HepG2 (cell line): ENCODE measurements around the gene ABI3. TPM values are rescaled to one million over a fixed set of nuclear protein-coding genes. Genes with fewer than 3 reads are reported as not detected.

Source experiments
- AGO1 ChIP-seq: fragments of 200-400 bp; formaldehyde crosslinking; IDR thresholded peaks from 2 replicates; pipeline ENCODE4 v1.6.1; 2017; ENCODE audit warnings: mild to moderate bottlenecking, low read depth, low read length, moderate library complexity; ENCODE audit not compliant: poor library complexity, severe bottlenecking
- CSRNP1 ChIP-seq: sonication (generic); formaldehyde crosslinking; IDR thresholded peaks from 2 replicates; pipeline ENCODE4 v1.8.1; 2023; ENCODE audit warnings: mild to moderate bottlenecking, missing genetic modification reagents
- GMEB2 ChIP-seq: IDR thresholded peaks from 2 replicates; pipeline ENCODE4 v1.6.1; 2016; ENCODE audit warnings: missing biosample characterization, missing genetic modification reagents, low read depth
- GPBP1L1 ChIP-seq: sonication (generic); formaldehyde crosslinking; IDR thresholded peaks from 2 replicates; pipeline ENCODE4 v1.5.0; 2020; ENCODE audit warnings: mild to moderate bottlenecking, missing genetic modification reagents
- GZF1 ChIP-seq: sonication (generic); formaldehyde crosslinking; IDR thresholded peaks from 2 replicates; pipeline ENCODE4 v1.5.1; 2020; ENCODE audit warnings: mild to moderate bottlenecking, missing genetic modification reagents
- HOXA5 ChIP-seq: sonication (generic); formaldehyde crosslinking; IDR thresholded peaks from 2 replicates; pipeline ENCODE4 v1.4.0; 2020; ENCODE audit warnings: missing genetic modification reagents
- PBX2 ChIP-seq: IDR thresholded peaks from 2 replicates; pipeline ENCODE4 v1.6.1; 2016; ENCODE audit warnings: control low read depth
- SAFB2 ChIP-seq: sonication (generic); formaldehyde crosslinking; IDR thresholded peaks from 2 replicates; pipeline ENCODE4 v1.5.1; 2020; ENCODE audit warnings: missing genetic modification reagents, low read depth, mild to moderate bottlenecking, borderline replicate concordance
- THAP9 ChIP-seq: sonication (generic); formaldehyde crosslinking; IDR thresholded peaks from 2 replicates; pipeline ENCODE4; 2020; ENCODE audit warnings: missing genetic modification reagents, mild to moderate bottlenecking, borderline replicate concordance
- ZNF138 ChIP-seq: sonication (generic); formaldehyde crosslinking; IDR thresholded peaks from 2 replicates; pipeline ENCODE4 v1.5.0; 2020; ENCODE audit warnings: mild to moderate bottlenecking, low read depth, missing genetic modification reagents
- ZNF230 ChIP-seq: sonication (generic); formaldehyde crosslinking; IDR thresholded peaks from 2 replicates; pipeline ENCODE4 v1.4.0; 2020; ENCODE audit warnings: mild to moderate bottlenecking, missing genetic modification reagents
- ZNF687 ChIP-seq: sonication (generic); formaldehyde crosslinking; IDR thresholded peaks from 2 replicates; pipeline ENCODE4 v1.5.1; 2020; ENCODE audit warnings: mild to moderate bottlenecking, missing genetic modification reagents, moderate library complexity
- ZNF710 ChIP-seq: sonication (generic); formaldehyde crosslinking; IDR thresholded peaks from 2 replicates; pipeline ENCODE4 v1.5.0; 2020; ENCODE audit warnings: mild to moderate bottlenecking, missing genetic modification reagents, borderline replicate concordance
- polyA plus RNA-seq, 8 experiments: library from polyadenylated mRNA; depleted of rRNA in 3 of 8; stranded (reverse) in 7 of 8; unstranded in 1 of 8; fragments of >200 nt; fragmentation: Illumina TruSeq in 4 of 8; extraction: Trizol in 4 of 8; gene quantifications; 2 replicates each; pipeline versions ENCODE4 v1.2.1 to v1.2.3, GENCODE V29; 2011 to 2016; ENCODE audit warnings: low read depth in 4 of 8, missing spikeins in 1 of 8, mixed read lengths in 1 of 8; ENCODE audit not compliant: insufficient read depth in 1 of 8
- total RNA-seq, 5 experiments: library from RNA; depleted of rRNA; stranded (reverse); fragments of >200 nt; fragmentation: Illumina TruSeq; extraction: Trizol; gene quantifications; 2 replicates each; pipeline ENCODE4 v1.2.3, GENCODE V29; 2016; ENCODE audit warnings: low read depth in 1 of 5

The ABI3 gene
- total and polyA plus RNA-seq, 2 of the 13 experiments (the other 11 are each of a cell fraction or from before 2014, with no cell fraction given): not detected

GRCh38 chr17:49183801-49184200 lies 26.7 kb upstream of the ABI3 start (continued):
- TF ChIP-seq PBX2 (CRISPR knock-in tag): no peak
- no peak for TF ChIP-seq SAFB2 (CRISPR knock-in tag)
- no peak for TF ChIP-seq AGO1
- no peak for TF ChIP-seq GMEB2 (CRISPR knock-in tag)
- no peak for TF ChIP-seq ZNF710 (CRISPR knock-in tag)
- no peak for TF ChIP-seq HOXA5 (CRISPR knock-in tag)
- no peak for TF ChIP-seq GZF1 (CRISPR knock-in tag)
- peak; percentile 46 for TF ChIP-seq ZNF687 (CRISPR knock-in tag)
- no peak for TF ChIP-seq GPBP1L1
- TF ChIP-seq CSRNP1 (CRISPR knock-in tag): no peak
- TF ChIP-seq ZNF230 (CRISPR knock-in tag): no peak
- no peak for TF ChIP-seq ZNF138 (CRISPR knock-in tag)
- no peak for TF ChIP-seq THAP9
